Pulmonary artery endothelial cell (primary cell): ENCODE measurements around the gene C18orf63. TPM values are rescaled to one million over a fixed set of nuclear protein-coding genes. Genes with fewer than 3 reads are reported as not detected.

Experiments
- DNase-seq: peaks from one replicate; pipeline ENCODE4 v3.0.0-alpha.2; 2011; ENCODE audit warnings: low read depth, low spot score
- total RNA-seq: library from RNA; depleted of rRNA; stranded (reverse); fragments of >200 nt; gene quantifications from 2 replicates; pipeline ENCODE4 v1.2.3, GENCODE V29; 2014

Gene C18orf63
- total RNA-seq, 1 donor from 2014 or later: not detected

GRCh38 chr18:74375999-74376398 is 60.4 kb downstream of the C18orf63 start:
- DNase-seq: no peak

- DNase-seq: no peak
Measured at GRCh38 chr18:74376523-74376922, 60.9 kb downstream of the C18orf63 start.

GRCh38 chr18:74377776-74378175 is 62.1 kb downstream of the C18orf63 start:
- no peak for DNase-seq

GRCh38 chr18:74378179-74378682 is 62.6 kb downstream of the C18orf63 start:
- DNase-seq: no peak

- DNase-seq: no peak
Measured at GRCh38 chr18:74380916-74381315, 65.3 kb downstream of the C18orf63 start.

- DNase-seq: no peak
Measured at GRCh38 chr18:74381621-74382295, 66.1 kb downstream of the C18orf63 start.

GRCh38 chr18:74382481-74383017 is 66.9 kb downstream of the C18orf63 start:
- no peak for DNase-seq

GRCh38 chr18:74387383-74387782 is 71.7 kb downstream of the C18orf63 start:
- no peak for DNase-seq

GRCh38 chr18:74388227-74388626 is 72.6 kb downstream of the C18orf63 start:
- no peak for DNase-seq

- no peak for DNase-seq
Measured at GRCh38 chr18:74389171-74389927, 73.7 kb downstream of the C18orf63 start.

GRCh38 chr18:74389991-74390390 is 74.4 kb downstream of the C18orf63 start:
- DNase-seq: no peak

GRCh38 chr18:74390900-74391299 is 75.3 kb downstream of the C18orf63 start:
- no peak for DNase-seq

GRCh38 chr18:74392323-74392722 is 76.7 kb downstream of the C18orf63 start:
- no peak for DNase-seq

GRCh38 chr18:74395006-74395405 is 79.4 kb downstream of the C18orf63 start:
- no peak for DNase-seq

GRCh38 chr18:74395648-74396154 is 80.1 kb downstream of the C18orf63 start:
- DNase-seq: no peak

GRCh38 chr18:74396171-74397169 is 80.8 kb downstream of the C18orf63 start:
- DNase-seq: no peak

GRCh38 chr18:74397572-74397971 is 81.9 kb downstream of the C18orf63 start:
- DNase-seq: no peak

GRCh38 chr18:74399091-74399887 is 83.7 kb downstream of the C18orf63 start:
- no peak for DNase-seq

GRCh38 chr18:74400813-74401212 is 85.2 kb downstream of the C18orf63 start:
- DNase-seq: no peak

GRCh38 chr18:74402806-74403433 is 87.3 kb downstream of the C18orf63 start:
- DNase-seq: no peak
